GM18873 (cell line): ENCODE data around the gene ZFP57.
"Not testable (repeated sequence)": the region's sequence is repeated elsewhere in the genome, so short reads cannot be mapped to it uniquely, and the experiment has no call there.

Source experiments
- ATAC-seq: cut with Tn5 transposase; IDR thresholded peaks from one replicate; pipeline ENCODE4 v1.9.1; 2021; ENCODE audit warnings: mild to moderate bottlenecking, moderate library complexity, moderate number of reproducible peaks; ENCODE audit not compliant: unreplicated experiment, low FRiP score

Gene ZFP57

GRCh38 chr6:29696147-29697125 lies 15.5 kb upstream of the ZFP57 start:
- no peak for ATAC-seq

- no peak for ATAC-seq
These were observed 13.7 kb upstream of the ZFP57 start for GRCh38 chr6:29694637-29695036.

- ATAC-seq = no peak
These were observed 4.9 kb upstream of the ZFP57 start for GRCh38 chr6:29685718-29686326.

DNA sequence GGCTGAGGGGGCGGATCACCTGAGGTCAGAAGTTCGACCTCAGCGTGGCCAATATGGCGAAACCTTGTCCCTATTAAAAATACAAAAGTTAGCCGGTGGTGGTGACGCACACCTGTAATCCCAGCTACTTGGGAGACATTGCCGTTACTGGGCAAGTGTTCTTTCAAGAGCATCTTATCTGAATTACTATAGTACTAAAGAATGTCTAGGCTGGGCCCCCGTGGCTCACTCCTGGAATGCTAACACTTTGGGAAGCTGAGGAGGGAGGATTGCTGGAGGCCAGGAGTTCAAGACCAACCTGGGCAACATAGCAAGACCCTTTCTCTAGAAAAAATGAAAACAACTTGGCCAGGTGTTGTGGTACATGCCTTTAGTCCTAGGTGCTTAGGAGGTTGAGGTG lies 859 bp upstream of the ZFP57 start:
- ATAC-seq = no peak

GRCh38 chr6:29680416-29680815 lies 536 bp downstream of the ZFP57 start:
- ATAC-seq = no peak

GRCh38 chr6:29679962-29680361 lies 990 bp downstream of the ZFP57 start:
- ATAC-seq = no peak

DNA sequence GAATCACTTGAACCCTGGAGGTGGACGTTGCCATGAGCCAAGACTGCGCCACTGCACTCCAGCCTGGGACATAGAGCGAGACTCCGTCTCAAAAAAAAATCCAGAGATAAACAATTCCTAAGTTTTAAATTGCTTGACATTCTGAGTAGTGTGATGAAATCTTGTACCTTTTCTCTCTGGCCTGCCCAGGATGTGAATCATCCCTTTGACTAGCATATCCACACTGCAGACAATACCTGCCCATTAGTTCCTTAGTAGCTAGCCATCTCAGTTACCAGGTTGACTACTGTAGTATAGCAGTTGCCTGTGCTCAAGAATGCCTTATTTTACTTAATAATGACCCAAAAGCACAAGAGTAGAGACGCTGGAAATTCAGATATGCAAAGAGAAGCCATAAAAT lies 2.8 kb downstream of the ZFP57 start:
- ATAC-seq = no peak

DNA sequence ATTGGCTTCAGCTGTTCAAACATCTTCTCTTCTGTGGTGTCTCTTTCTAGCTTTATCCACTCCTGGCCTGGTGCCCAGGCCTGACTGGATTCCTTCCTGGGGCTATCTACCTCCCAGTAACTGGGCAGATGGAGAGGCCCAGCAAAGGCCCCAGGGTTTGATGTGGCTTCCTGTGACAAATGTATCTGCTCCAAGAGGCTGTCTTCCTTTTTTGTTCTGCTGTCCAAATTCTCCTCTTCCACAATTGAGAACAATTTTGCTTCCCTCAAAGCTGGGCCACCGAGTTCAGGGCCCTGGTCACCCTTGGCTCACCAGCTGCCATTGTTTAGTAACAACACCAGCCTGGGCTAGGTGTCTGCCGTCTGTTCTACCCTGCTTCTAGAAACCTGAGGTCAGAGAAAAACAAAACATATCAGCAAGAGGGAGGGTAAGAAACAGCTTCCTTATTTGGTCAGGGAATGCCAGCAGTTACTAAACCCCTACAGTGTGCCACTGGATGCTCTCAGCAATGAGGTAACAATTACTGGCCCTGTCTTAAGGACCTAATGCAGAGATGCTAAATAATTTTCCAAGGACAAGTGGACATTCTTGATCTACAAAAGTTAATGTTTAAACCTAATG lies 3.9 kb downstream of the ZFP57 start:
- no peak for ATAC-seq

DNA sequence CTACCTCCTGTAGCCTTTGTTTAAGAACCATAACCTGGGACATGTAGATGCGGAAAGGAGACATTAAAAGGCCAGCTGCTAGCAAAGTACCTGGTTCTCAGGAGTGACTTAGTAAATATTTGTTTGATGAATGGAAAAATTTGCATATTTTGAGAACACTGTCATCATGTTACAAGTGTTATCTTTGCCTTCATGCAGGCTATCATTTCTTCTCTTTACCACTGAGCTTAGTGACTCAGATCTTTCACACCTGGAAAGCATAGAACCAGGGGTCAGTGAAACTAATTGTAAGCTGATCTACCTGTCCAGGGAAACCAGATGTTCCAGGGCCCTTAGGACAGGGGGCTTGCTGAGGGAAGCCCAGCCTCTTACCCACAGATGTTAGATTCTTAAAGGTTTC lies 5.4 kb downstream of the ZFP57 start:
- no peak for ATAC-seq

- ATAC-seq = no peak
These were observed 6.9 kb downstream of the ZFP57 start for GRCh38 chr6:29674008-29674407.

GRCh38 chr6:29673161-29673560 lies 7.8 kb downstream of the ZFP57 start:
- ATAC-seq = no peak

GRCh38 chr6:29672116-29672515 lies 8.8 kb downstream of the ZFP57 start:
- ATAC-seq = not testable (repeated sequence)

DNA sequence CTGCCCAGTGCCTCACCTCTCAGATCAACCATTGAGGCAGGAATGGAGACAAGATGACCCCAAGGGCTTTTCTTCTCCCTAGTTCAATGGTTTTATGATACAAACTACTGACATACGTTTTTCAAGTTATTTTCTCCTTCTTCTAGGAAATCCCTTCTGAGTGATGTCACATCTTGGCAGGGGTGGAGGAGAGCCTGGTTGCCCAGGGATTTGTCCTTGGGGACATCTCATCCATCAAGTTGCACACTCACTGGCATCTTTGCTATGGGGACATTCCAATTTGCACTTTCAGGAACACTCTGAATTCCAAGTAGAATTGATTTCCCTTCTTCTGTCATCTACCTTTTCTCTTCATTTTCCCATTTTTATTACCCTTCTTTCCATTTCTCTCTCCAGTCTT lies 9.9 kb downstream of the ZFP57 start:
- ATAC-seq = no peak

DNA sequence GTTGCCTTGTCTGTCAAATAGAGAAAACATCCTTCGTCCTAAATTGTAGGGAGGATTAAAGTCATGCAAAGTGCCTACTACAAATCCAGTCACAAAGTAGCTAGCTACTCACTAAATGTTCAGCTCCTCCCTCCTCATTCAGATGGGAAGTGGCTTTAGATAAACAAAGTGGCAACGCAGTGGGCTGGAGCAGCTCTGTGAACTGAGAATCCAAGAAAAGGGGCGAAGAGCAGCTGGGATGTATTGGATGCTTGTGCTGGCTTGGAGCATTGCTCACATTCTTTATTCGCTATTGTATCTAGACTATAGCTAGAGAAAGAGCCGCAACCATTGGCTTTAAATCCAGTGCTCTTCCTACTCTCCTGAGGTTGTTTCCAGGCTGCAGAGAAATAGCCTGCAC lies 13.8 kb downstream of the ZFP57 start:
- ATAC-seq = no peak

DNA sequence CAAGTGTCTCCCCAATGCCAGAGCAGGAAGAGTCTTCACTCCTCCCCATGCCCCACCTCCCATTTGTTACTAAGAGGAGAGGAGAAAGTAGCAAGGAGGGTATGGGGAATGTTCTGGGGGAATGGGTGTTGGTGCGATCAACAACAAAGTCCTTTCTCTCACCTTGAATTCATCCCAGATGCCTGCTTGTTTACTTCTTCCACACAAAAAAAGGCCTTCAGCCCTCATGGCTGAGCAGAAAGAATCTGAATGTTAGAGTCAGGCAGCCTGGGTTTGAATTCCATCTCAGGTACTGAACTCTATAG lies 14.2 kb downstream of the ZFP57 start:
- ATAC-seq = no peak

DNA sequence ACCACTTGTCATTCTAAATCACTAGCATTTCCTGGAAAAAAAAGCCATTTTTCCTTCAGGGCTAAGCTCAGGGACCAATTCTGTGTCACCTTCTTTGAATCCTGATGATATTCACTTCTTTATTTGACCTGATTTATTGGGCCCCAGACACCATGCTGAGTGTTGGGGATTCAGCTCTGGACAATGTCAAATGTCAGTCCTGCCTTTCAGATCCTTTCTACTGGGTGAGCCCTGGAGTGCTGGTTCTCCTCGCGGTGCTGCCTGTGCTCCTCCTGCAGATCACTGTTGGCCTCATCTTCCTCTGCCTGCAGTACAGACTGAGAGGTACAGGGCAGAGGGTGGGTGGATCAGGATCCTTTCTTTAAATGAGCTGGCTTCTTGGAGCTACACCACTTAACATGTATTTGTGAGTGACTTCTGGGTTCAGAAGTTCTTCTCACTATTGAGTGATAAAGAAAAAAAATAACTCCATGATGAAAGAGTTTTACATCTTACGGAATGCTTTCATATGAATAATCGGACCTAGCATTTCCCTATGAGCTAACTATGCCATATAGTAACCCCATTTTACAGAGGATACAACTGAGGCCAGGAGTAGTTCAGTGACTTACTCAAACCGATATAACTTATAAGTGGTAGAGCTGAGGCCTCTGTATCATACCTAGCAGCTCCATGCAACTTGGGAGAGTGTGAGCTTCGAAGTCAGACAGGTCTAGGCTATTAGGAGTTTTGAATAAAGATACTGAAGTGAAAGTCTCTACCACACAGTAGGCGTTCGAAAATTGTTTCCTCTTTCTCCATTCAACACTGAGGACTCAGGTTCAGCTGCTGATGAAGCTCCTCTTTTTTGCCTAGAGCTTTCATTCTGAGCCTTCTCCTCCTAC lies 14.8 kb downstream of the ZFP57 start:
- ATAC-seq = no peak

DNA sequence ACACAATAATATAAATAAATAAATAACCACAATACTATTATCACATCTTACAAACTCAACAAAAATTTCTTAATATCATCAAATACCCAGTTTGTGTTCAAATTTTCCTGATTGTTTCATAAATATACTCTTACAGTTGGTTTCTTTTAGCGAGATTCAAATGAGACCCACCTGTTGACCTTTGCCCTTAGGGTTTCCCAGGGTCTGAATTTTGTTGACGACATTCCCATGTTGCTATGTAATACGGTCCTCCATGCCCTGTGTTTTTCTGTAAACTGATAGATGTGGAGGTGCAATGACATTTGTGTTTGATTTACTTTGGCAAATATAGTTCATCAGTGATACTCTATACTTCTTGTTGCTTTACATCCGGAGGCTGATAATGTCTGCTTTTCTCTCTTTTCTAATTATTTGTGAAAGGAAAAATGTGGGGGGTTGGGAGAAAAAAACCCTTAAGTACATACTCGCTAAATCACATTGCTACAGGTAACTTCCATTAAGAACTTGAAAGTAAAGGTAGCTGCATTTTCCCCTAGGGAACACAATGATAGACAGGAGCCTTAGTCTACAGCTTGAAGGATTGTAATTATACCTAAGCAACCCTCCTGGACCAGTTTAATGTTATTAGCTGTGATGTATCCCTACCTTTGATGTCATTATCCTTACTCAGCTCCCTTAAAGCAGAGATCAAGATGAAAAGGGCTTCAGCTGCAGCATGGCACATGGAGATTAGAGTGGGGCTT lies 17.5 kb downstream of the ZFP57 start:
- no peak for ATAC-seq

DNA sequence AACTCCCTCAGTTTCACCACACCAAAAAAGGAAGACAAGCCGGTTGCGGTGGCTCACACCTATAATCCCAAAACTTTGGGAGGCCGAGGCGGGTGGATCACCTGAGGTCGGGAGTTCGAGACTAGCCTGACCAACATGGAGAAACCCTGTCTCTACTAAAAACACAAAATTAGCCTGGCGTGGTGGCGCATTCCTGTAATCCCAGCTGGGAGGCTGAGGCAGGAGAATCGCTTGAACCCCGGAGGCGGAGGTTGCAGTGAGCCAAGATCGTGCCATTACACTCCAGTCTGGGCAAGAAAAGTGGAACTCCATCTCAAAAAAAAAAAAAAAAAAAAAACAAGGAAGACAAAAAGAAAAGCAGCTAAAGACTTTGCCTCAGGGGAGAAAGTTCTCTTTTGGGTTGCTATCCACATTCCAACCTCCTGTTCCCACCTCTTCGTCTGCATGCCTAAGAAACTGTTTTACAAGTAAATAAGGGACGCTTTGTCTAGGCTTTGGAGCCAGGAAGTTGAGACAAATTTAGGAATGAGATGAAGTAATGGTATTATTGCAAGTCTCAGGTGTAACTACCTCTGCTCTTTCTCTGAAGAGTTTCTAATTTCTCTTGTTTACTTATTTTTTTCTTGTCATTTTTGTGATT lies 19.3 kb downstream of the ZFP57 start:
- not testable (repeated sequence) for ATAC-seq

- ATAC-seq = no peak
These were observed 19.9 kb downstream of the ZFP57 start for GRCh38 chr6:29661071-29661470.

GRCh38 chr6:29656798-29657197 lies 24.2 kb downstream of the ZFP57 start, which contains the start of gene MOG:
Gene MOG, plus strand, starts transcription at chr6:29657092. Its CDS starts 118 bp downstream, at chr6:29657210.
- no peak for ATAC-seq
